ENCODE results near the gene CD82.

The CD82 gene

DNA sequence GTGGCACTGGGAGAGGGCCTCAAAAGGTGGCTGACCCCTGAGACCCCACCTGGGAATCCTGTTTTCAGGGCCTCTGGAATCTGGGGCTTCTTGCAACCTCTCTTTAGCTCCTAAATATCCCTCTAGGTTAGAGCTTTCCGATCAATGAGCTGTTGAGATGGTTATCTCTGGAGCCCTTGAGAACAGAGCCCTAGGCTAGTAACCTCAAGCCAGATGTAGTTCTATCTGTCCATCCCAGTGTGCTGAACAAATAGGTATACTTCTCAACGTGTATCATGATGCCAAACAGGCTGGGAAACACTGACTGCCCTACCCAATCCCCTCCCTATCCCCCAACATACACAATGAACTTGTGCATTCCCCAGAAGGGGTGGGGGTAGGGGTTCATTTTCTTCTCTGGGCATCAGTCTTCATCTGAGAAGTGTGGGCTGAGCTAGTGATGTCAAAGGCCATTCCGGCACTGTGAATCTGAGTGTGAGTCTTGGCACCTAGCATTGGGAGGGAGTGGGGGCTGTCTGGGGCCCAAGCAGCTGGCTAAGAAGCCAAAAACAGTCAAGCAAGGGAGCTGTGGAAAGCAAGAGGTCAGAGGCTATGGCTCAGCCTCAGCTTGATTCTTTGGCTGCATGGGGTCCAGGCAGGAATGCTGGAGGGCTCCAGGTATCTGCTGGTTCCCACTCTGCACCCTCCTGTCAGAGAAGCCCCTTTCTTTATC lies 17.3 kb downstream of the CD82 start:
- H3K4me1 ChIP-seq (ENCODE audit: insufficient read depth, low read length), result no peaks in the 10 kb centered on the region
- no peak overlapping the region for H3K9ac ChIP-seq (ENCODE audit: low read depth, low read length)
- no peak overlapping the region for H3K4me3 ChIP-seq (ENCODE audit: low read length)
- H3K9me3 ChIP-seq (ENCODE audit: insufficient read depth, low read depth, low read length), result no peaks in the 10 kb centered on the region
- H3K27ac ChIP-seq (ENCODE audit: low read length), result no peak overlapping the region
- peaks cover 5% of the 10 kb centered on the region; the same call in 1 of the 2 replicates for H3K27me3 ChIP-seq (ENCODE audit: insufficient read depth, low read length)
- H3K36me3 ChIP-seq (ENCODE audit: insufficient read depth, low read depth, low read length), result no peaks in the 10 kb centered on the region

DNA sequence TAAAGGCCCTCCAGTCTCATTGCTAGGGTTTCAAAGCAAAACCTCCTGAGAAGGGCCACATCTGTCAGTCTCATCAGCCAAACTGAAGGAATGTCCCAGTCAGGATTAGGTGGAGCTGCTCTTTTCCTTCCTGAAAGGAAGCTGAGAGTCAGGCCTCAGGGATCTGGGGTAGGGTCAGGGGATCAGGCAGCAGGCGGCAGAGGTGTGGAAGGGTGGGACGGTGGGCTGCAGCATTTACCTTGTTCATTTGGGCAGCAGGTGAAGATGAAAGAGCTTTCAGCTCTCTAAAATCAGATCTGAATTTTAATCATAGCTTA lies 17.8 kb downstream of the CD82 start:
- Histone ChIP-seq H3K4me3 (ENCODE audit: low read length) (no peak overlapping the region), H3K27ac (ENCODE audit: low read length) (no peak overlapping the region), H3K36me3 (ENCODE audit: insufficient read depth, low read depth, low read length) (no peaks in the 10 kb centered on the region), H3K27me3 (ENCODE audit: insufficient read depth, low read length) (peaks cover 5% of the 10 kb centered on the region; the same call in 1 of the 2 replicates), H3K9ac (ENCODE audit: low read depth, low read length) (no peak overlapping the region), H3K9me3 (ENCODE audit: insufficient read depth, low read depth, low read length) (no peaks in the 10 kb centered on the region), H3K4me1 (ENCODE audit: insufficient read depth, low read length) (no peaks in the 10 kb centered on the region)

DNA sequence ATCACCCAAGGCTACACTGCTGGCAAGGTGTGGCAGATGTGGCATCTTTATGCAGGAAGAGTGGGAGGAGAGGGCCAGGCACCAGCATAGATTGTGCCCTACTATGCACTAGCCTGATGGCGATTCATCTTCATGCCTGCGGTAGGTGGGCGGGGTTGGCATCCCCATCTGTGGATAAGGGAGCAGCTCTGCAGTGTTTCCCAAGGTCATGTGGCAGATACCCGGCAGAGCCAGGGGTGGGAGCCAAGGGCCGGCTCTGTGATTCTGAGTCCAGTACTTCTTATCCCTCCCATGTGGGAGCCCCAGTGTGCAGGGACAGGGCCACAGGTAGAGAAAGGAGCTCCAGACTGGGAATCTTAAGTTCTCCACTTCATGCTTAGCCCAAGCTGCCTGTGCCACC lies 20.0 kb downstream of the CD82 start:
- H3K9ac ChIP-seq (ENCODE audit: low read depth, low read length), result no peak overlapping the region
- no peaks in the 10 kb centered on the region for H3K4me1 ChIP-seq (ENCODE audit: insufficient read depth, low read length)
- H3K27me3 ChIP-seq (ENCODE audit: insufficient read depth, low read length), result peaks cover 5% of the 10 kb centered on the region; the same call in 1 of the 2 replicates
- H3K36me3 ChIP-seq (ENCODE audit: insufficient read depth, low read depth, low read length), result no peaks in the 10 kb centered on the region
- H3K27ac ChIP-seq (ENCODE audit: low read length), result no peak overlapping the region
- H3K9me3 ChIP-seq (ENCODE audit: insufficient read depth, low read depth, low read length), result no peaks in the 10 kb centered on the region
- H3K4me3 ChIP-seq (ENCODE audit: low read length), result no peak overlapping the region

DNA sequence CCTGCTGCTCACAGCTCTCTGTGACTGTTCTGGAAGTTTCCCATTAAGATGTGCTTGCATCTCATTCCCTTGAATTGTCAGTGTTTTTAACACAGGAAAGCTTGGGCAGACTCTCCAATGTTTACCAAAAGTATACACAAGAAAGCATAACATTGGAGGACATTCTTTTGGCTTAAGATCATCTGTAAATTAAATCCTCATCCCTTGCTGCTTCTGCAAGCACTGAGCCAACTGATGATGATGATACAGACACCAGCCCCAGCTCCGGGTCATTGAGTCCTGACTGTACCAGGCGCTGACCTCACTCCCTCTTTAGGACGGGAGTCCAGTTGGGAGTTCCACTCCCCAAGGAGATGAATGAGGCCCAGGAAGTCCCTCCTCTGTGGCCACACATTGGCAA lies 23.8 kb downstream of the CD82 start:
- no peaks in the 10 kb centered on the region for H3K36me3 ChIP-seq (ENCODE audit: insufficient read depth, low read depth, low read length)

DNA sequence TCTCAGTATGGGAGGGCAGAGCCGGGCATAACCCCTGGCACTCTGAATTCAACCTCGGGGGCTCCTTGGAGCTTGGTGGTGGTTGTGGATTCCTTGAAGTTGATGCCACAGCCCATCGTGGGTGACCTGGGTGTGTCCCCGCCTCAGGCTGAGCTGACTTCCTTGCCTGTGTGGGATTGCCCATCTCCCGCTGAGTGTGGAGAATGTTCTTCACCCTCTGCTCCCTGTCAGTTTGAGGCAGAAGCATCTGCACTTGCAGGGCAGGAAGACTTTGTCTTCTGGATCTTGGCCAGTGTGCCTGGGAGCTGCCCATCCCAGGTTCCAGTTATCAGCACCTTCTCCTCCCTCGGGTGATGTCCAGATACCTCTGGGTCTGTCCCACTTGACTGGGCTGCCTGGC lies 25.3 kb downstream of the CD82 start:
- Histone ChIP-seq H3K9me3 (ENCODE audit: insufficient read depth, low read depth, low read length) (no peaks in the 10 kb centered on the region), H3K4me3 (ENCODE audit: low read length) (no peak overlapping the region), H3K36me3 (ENCODE audit: insufficient read depth, low read depth, low read length) (no peaks in the 10 kb centered on the region), H3K4me1 (ENCODE audit: insufficient read depth, low read length) (no peaks in the 10 kb centered on the region), H3K27ac (ENCODE audit: low read length) (no peak overlapping the region), H3K9ac (ENCODE audit: low read depth, low read length) (no peak overlapping the region), H3K27me3 (ENCODE audit: insufficient read depth, low read length) (no peaks in the 10 kb centered on the region)

More for the DNA sequence above, 23.8 kb downstream of the CD82 start:
- no peak overlapping the region for H3K27ac ChIP-seq (ENCODE audit: low read length)
- H3K4me1 ChIP-seq (ENCODE audit: insufficient read depth, low read length), result no peaks in the 10 kb centered on the region
- H3K9ac ChIP-seq (ENCODE audit: low read depth, low read length), result no peak overlapping the region
- H3K27me3 ChIP-seq (ENCODE audit: insufficient read depth, low read length), result no peaks in the 10 kb centered on the region
- no peak overlapping the region for H3K4me3 ChIP-seq (ENCODE audit: low read length)
- H3K9me3 ChIP-seq (ENCODE audit: insufficient read depth, low read depth, low read length), result no peaks in the 10 kb centered on the region

DNA sequence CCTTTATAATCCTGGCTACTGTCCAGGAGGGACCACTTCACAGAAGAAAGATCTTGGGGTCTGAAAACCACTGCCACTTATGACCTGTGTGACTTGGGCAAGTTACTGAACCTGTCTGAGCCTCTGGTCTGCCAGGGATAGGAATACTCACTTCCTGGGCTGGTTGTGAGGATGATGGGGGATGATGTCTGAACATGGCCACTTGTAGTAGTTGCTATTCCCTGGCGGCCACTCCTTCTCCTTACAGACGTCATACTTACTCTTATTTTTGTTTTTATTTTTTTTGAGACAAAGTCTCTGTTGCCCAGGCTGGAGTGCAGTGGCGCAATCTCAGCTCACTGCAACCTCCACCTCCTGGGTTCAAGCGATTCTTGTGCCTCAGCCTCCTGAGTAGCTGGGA lies 26.1 kb downstream of the CD82 start:
- Histone ChIP-seq H3K9ac (ENCODE audit: low read depth, low read length) (no peak overlapping the region), H3K4me1 (ENCODE audit: insufficient read depth, low read length) (no peaks in the 10 kb centered on the region), H3K27ac (ENCODE audit: low read length) (no peak overlapping the region), H3K36me3 (ENCODE audit: insufficient read depth, low read depth, low read length) (no peaks in the 10 kb centered on the region), H3K9me3 (ENCODE audit: insufficient read depth, low read depth, low read length) (no peaks in the 10 kb centered on the region), H3K27me3 (ENCODE audit: insufficient read depth, low read length) (no peaks in the 10 kb centered on the region), H3K4me3 (ENCODE audit: low read length) (no peak overlapping the region)

DNA sequence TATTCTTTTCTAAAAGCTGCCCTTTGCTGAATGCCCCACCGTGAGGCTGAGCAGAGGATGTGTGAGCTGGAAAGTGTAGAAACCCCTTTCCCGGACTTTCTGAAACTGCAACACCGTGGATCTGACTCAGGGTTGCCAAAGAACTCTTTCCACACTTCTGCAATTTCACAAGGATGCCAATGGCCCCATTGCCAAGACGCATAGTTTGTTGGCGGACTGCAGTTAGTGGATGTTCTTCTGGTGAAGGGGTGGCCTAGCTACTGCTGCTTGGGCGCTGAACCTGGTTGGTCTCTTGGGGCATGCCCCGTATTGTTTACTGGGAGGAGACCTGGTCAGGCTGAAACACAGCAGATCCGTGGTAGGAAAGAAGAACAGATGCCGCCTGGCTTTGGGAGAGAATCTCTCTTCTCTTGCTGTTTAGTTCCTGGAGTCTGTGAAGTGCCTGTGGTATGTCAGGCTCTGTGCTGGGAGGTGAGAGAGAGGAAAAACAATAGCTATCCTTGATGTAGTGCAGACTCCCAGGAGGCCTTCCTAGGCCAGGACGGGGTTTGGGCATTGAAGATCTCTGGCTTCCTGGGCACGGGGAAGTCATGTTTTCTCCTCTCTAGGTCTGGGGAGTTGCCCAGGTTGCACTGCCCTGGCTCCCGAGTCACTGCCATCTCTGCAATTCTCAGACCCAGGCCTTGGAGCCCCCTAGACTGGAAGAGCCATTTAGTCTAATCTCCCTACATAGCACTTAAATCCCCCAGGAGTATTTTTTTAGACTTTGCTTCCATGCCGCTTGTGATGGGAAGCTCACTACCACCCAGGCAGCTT lies 26.9 kb downstream of the CD82 start:
- no peaks in the 10 kb centered on the region for H3K4me1 ChIP-seq (ENCODE audit: insufficient read depth, low read length)
- H3K27me3 ChIP-seq (ENCODE audit: insufficient read depth, low read length), result no peaks in the 10 kb centered on the region
- H3K9me3 ChIP-seq (ENCODE audit: insufficient read depth, low read depth, low read length), result no peaks in the 10 kb centered on the region
- no peaks in the 10 kb centered on the region for H3K36me3 ChIP-seq (ENCODE audit: insufficient read depth, low read depth, low read length)
- no peak overlapping the region for H3K9ac ChIP-seq (ENCODE audit: low read depth, low read length)
- no peak overlapping the region for H3K4me3 ChIP-seq (ENCODE audit: low read length)
- H3K27ac ChIP-seq (ENCODE audit: low read length), result no peak overlapping the region

DNA sequence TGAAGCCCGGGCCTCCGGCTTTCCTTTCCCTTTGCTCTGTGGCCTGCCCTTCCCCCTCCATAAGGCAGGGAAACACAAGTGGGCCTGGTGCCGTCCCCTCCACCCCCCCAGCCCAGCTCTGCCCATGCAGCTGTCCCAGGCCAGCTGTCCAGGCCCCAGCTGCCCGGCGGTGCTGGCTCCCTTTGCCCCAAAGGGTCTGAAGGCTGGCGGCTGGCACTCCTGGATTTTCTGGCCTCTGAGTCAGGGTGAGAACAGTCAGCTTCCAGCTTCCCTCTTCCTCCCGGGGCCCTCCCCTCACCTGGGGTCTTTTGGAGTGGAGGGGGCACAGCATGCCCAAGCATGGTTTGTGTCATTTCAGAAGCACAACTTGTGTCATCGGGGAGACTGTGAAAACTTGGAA lies 27.8 kb downstream of the CD82 start:
- Histone ChIP-seq H3K4me3 (ENCODE audit: low read length) (no peak overlapping the region), H3K27me3 (ENCODE audit: insufficient read depth, low read length) (no peaks in the 10 kb centered on the region), H3K9me3 (ENCODE audit: insufficient read depth, low read depth, low read length) (no peaks in the 10 kb centered on the region), H3K36me3 (ENCODE audit: insufficient read depth, low read depth, low read length) (no peaks in the 10 kb centered on the region), H3K4me1 (ENCODE audit: insufficient read depth, low read length) (no peaks in the 10 kb centered on the region), H3K27ac (ENCODE audit: low read length) (no peak overlapping the region), H3K9ac (ENCODE audit: low read depth, low read length) (no peak overlapping the region)

DNA sequence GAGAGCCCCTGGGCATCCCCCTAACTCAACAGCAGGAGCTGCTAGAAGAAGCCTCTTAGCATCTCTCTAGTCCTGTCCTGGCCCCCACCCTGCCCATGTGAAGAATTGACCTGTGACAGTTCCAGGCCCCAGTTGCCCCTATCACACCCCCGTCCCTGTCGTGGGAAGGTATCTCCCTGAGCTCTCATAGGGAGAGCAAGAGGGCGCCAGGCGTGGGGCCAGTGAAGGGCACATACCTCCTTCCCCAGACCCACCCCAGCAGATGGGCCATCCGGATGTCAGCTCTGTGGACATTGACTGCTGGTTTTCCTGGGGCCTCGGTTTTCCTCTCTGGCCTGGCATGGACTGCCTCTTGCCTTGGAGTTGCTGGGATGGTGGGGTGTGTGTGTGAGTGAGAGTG lies 29.5 kb downstream of the CD82 start:
- Histone ChIP-seq H3K27ac (ENCODE audit: low read length) (no peak overlapping the region), H3K27me3 (ENCODE audit: insufficient read depth, low read length) (no peaks in the 10 kb centered on the region), H3K9ac (ENCODE audit: low read depth, low read length) (no peak overlapping the region)

DNA sequence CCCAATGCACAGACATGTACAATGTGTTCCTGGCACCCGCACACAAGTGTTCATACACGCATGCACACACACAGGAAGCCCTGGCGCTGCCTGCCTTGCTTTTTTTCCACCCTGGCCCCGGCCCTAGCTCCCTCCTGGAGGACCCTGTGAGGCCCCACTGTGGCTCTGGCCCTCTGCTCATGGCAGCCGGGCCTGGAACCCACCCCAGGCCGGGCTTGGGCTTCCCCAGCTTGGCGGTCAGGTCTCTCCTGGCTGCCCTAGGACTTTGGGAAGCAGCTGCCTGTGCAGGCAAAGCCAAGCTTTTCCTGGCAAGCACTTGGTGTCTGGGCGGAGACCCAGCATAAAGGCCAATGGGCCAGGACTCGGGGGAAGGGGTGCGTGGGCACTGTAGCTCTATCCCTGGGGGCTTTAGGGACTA lies 30.5 kb downstream of the CD82 start:
- no peak overlapping the region for H3K4me3 ChIP-seq (ENCODE audit: low read length)
- H3K9ac ChIP-seq (ENCODE audit: low read depth, low read length), result no peak overlapping the region

More for the DNA sequence above, 29.5 kb downstream of the CD82 start:
- Histone ChIP-seq H3K4me1 (ENCODE audit: insufficient read depth, low read length) (no peaks in the 10 kb centered on the region), H3K4me3 (ENCODE audit: low read length) (no peak overlapping the region), H3K9me3 (ENCODE audit: insufficient read depth, low read depth, low read length) (no peaks in the 10 kb centered on the region), H3K36me3 (ENCODE audit: insufficient read depth, low read depth, low read length) (no peaks in the 10 kb centered on the region)

DNA sequence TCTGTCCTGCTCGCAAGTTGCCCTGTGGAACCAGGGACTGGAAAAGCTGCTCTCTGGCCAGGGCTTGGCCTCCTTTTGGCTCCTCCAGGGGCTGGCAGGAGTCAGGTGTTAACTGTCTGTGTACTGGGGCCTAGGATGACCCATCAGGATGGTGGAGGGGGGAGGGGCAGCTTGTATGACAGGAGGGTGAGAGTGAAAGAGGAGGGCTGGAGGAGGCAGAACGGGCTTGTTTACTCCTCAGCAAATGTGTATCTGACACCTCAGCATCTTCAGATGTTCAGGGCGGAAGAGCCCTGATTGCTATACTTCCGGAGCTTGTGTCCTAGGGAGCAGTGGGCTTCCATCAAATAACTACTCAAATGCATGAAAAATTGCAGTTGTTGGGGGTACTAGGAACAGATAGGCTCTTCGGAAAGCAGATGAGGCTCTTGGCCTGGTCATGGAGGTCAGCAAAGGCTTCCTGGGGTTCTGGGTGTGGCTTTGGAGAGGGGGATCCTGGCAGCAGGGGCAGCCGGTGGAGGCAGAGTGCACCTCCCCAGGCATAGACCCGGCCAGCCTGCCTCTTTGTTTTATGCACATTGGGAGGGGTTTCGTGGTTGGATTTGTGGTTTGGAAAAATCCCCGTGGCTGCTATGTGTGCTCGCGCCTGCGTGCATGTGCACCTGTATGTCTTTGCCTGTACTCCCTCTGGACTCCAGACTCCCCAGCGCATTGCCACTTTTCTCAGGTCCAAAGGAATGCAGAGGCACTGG lies 31.2 kb downstream of the CD82 start:
- Histone ChIP-seq H3K9ac (ENCODE audit: low read depth, low read length) (no peak overlapping the region), H3K27ac (ENCODE audit: low read length) (no peak overlapping the region), H3K4me1 (ENCODE audit: insufficient read depth, low read length) (no peaks in the 10 kb centered on the region), H3K4me3 (ENCODE audit: low read length) (no peak overlapping the region), H3K36me3 (ENCODE audit: insufficient read depth, low read depth, low read length) (no peaks in the 10 kb centered on the region), H3K27me3 (ENCODE audit: insufficient read depth, low read length) (no peaks in the 10 kb centered on the region), H3K9me3 (ENCODE audit: insufficient read depth, low read depth, low read length) (no peaks in the 10 kb centered on the region)

More for the DNA sequence above, 30.5 kb downstream of the CD82 start:
- Histone ChIP-seq H3K27ac (ENCODE audit: low read length) (no peak overlapping the region), H3K4me1 (ENCODE audit: insufficient read depth, low read length) (no peaks in the 10 kb centered on the region), H3K27me3 (ENCODE audit: insufficient read depth, low read length) (no peaks in the 10 kb centered on the region), H3K36me3 (ENCODE audit: insufficient read depth, low read depth, low read length) (no peaks in the 10 kb centered on the region), H3K9me3 (ENCODE audit: insufficient read depth, low read depth, low read length) (no peaks in the 10 kb centered on the region)
